GM18498 (cell line): Measurements from ENCODE around the gene GNG12.

Experiments
- ATAC-seq: cut with Tn5 transposase; IDR thresholded peaks from one replicate; pipeline ENCODE4 v1.9.1; 2021; ENCODE audit warnings: mild to moderate bottlenecking, moderate library complexity; ENCODE audit not compliant: unreplicated experiment

Gene GNG12

GRCh38 chr1:67816095-67816475, 17.2 kb downstream of the GNG12 start:
- no peak for ATAC-seq

DNA sequence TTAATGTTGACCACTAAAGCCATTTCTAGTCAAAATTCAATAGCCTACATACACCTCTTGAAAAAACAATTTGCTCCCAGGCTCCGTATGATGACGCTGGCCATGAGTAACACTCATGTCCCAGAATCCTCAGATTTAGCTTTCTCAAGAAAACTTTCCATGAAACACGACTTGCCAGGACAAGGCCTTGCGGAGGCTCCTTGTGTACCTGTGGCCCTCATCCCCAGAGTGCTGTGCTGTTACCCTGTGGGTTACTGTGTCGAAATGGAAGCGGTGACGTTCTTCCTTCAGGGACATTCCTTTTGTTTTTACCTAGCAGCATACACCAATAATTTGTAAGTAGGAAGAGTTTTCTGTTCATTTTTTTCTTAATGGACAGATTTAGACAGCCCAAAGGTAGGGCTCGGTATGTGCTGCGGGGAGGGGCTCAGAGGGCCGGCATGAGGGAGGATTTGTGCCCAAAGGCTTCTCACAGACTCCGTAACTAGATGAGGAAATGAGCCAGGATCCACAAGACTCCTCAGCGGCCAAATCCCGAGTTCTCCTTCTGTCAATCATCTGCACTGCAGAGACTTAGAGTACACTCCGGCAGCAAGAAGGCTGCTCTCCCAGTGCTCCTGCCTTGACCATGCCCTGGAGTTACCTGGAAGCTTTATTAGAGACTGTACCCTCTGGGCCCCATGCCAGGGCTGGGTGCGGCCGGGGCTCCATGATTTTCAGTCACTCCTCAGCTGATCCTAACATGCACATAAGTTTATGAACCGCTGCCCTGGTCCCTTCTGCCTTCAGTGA, 17.8 kb downstream of the GNG12 start:
- ATAC-seq = no peak

DNA sequence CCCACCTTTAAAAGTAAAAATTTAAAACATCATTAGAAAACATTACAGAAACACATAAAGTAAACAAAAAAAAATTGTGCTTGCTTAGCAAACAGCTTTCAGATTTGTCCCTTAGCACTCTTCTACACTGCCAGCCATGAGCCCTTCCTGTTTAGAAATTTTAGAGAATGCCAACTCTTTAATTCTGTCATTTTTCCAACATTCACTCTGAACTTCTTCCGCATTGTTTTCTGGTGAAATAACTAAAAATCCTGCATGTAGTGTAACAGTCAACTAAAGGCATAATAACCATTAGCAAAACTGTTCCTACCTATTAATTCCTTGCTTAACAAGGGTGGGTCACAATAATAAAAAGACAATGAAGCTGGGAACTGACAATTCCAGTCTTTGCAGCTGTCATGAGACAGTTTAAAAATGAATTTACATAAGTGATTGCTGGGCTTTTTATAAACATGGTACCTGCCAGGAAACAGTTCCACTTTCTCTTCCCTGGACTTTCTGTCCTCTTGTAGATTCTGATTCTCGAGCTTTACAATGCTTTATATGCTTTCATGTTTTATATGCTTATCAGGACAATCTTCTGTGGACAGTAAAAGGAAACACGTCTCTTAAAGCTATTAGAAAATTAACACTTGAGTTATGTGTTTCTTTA, 19.0 kb downstream of the GNG12 start:
- no peak for ATAC-seq

- ATAC-seq = no peak
Measured at GRCh38 chr1:67812226-67812625, 21.0 kb downstream of the GNG12 start.

DNA sequence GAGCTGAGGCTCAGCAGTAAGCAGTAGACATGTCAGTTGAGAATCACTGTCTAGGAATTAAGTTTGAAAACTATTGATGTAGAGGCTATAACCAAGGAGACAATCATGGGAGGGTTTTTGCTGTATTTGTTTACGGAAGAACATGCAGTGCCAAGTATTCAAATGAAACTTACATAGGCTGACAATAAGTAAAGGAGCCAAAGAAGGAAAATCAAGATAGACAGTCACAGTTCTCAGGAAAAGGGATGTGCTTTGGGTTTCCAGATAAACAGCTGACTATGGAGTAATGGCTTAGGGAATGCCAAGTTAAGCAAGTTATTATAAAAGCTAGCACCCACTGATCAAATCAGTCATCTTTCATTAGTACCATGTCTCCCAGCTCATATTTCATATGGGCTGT, 21.5 kb downstream of the GNG12 start:
- no peak for ATAC-seq

DNA sequence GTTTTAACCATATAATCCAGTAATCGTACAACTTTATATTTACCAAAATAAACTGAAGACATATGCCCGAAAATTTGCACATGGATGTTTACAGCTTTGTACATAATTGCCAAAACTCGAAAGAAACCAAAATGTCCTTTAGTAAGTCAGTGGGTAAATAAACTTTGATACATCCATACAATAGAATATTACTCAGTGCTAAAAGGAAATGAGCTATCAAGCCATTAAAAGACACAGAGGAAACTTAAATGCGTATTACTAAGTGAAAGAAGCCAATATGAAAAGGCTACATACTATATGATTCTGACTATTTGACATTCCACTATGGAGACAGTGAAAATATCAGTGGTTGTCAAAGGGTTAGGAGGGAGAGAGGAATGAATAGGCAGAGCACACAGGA, 23.4 kb downstream of the GNG12 start:
- no peak for ATAC-seq

DNA sequence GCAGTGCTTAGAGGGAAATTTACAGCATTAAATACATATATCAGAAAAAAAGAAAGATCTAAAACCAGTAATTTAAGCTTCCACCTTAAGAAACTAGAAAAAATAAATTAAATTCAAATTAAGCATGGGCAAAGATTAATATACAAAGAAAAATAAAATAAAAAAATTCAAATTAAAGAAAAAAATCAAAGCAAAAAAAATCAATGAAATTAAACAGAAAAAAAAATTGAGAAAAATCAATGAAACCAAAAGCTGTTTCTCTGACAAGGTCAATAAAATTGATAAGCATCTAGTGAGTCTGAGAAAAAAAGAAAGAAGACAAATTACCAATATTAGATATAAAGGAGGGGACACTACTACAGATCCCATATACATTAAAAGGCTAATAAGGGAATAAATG, 26.0 kb downstream of the GNG12 start:
- ATAC-seq = no peak

DNA sequence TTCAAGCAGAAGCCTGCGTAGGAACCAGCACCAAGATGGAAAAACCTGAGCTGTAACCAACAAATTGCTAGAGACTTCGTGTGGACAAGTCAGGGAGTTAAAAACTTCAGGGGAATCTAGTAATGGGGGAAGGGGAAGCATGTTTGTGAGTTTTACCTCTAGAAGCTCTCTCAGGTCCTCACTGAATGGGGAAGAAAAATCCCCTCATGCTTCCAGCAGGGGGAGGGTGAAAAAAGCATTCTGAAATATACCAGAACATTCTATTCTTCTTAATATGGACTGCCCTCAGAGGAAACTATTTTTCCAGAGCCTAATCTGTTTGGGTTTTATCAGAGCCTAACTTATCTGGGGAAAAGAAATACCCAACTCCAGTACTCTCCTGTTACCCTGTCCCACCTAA, 28.6 kb downstream of the GNG12 start:
- ATAC-seq = no peak

- ATAC-seq = no peak
Measured at GRCh38 chr1:67803380-67804279, 29.6 kb downstream of the GNG12 start.

DNA sequence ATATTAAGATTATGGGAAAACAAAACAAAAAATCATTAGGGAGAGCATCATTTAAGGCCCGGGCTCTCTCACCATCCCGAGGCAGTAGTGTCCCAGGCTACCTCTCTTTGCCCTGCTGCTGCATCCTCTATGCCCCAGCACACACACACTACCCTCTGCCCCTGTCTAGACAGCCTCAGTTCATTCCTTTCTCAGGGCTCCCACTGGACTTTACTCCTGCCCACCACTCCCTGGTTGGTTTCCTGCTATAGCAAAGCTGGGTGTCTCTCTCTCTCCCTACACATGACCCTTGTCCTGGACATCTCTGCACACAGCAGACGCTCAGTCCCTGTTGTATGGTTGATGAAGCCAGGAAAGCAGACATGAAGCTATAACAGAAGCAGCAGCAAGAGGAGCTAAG, 30.7 kb downstream of the GNG12 start:
- no peak for ATAC-seq

DNA sequence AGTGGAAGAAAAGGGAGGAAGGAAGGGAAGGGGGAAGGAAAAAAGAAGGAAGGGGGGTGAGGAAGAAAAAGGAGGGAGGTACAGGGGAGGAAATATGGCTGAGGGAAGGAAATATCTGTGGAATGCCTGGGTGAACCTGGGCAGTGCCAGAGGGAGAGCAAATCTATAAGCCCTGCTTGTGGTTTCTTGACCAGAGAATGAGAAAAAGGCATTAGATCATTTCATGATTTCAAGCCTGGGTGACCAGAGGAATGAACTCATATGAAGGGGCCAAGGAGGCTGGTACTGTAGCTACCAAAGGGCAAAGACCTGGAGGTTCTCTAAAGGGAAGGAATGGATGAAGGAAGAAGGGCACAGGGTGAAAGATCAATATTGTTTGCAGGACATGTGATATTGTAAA, 31.4 kb downstream of the GNG12 start:
- ATAC-seq = no peak

- ATAC-seq = no peak
Measured at GRCh38 chr1:67795179-67795912, 37.9 kb downstream of the GNG12 start.

DNA sequence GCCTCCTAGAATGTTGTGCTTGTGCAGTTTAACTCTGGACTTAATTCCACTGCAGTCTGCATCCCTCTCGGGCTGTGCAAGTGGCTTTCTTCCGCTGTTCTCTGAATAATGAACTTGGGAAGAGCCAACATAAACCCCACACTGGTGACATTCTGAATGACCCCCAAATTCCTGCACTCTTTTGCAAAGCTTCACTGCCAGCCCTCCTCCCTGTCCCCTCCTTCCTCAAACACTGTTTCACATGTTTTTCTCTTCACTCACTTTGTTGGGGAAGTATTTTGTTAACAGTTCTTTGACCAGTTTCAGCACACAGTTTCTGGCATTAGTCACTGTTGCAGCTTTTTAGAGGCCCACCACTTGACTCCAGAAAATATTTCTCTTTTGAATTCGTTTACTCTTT, 39.7 kb downstream of the GNG12 start:
- no peak for ATAC-seq

DNA sequence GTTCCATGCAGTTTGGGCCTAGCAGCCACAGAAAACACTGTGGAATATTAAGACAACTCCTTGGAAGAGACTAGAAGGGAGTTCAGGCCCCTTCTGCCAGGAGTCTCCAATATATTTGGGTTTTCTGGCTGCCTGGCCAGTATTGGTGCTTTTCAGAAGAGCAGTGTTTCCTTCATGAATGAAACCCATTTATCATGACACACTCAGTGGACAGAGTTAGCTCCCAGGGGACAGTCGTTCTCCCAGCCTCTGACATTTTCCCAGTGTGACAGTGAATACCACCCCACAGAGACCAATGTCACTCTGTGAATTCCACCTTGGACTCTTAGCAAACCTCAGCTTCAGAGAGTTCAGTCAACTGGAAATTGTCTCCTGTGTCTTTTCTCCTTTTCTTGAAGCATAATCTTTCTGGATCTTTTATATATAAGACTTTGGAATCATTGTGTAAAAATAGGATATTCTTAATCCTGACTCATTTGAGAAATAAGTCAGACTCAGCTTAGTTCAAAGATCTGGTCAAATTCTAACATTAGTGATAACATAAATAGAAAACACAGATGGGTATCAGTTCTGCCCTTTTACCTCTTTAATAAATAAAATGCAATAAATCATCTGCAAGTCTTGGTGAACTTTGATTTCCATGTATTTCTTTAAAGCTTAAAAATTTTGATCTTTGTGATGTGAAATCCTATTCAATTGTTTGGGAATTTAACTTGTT, 40.4 kb downstream of the GNG12 start:
- ATAC-seq = no peak

- no peak for ATAC-seq
Measured at GRCh38 chr1:67792103-67792502, 41.2 kb downstream of the GNG12 start.

- ATAC-seq = no peak
Measured at GRCh38 chr1:67791686-67792085, 41.6 kb downstream of the GNG12 start.

GRCh38 chr1:67791261-67791660, 42.0 kb downstream of the GNG12 start:
- no peak for ATAC-seq

DNA sequence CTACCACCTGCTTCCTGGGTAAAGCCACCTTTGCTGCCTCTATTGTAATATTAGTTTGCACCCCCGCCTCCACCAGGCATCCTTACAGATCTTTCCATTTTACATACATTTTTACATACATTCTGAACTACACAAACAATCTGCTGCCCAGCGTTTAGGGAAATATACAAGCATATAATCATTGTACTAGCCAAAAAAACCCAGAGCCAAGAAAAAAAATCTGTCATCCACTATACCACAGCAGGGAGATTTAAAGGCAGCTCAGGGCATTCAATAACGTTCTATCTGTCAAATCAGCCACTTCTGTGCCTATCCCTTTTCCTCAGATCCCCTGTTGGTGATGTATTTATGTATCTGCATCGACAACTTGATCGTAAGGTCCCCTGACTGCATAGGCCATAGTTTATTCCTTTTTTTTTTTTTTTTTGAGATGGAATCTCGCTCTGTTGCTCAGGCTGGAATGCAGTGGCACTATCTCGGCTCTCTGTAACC, 43.0 kb downstream of the GNG12 start:
- no peak for ATAC-seq

DNA sequence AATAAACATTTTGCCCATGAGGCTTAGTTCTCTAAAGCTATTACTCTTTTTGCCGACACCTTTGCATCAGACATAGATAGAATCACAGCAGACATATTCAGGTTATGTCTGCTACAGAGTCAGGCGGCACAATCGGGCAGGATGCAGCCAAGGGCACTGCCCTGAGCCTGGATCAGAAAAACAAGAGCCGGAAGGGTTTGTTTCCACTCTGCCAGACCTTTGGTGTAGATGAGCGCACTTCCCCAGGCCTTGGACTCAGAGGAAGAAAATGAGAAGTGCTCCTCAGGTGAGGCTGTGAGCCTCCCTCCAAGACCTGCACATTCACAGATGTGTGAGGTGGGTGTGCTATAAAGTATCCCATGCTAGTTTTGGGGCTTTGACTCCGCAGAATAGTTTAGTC, 43.7 kb downstream of the GNG12 start:
- no peak for ATAC-seq

- ATAC-seq = no peak
Measured at GRCh38 chr1:67788904-67789303, 44.4 kb downstream of the GNG12 start.
